ENCODE data around the gene IQCK. TPM values are rescaled to one million over a fixed set of nuclear protein-coding genes. Genes with fewer than 3 reads are reported as not detected.
"Not testable (repeated sequence)": the region's sequence is repeated elsewhere in the genome, so short reads cannot be mapped to it uniquely, and the experiment has no call there.

IQCK gene
- total RNA-seq, 2 donors from 2014 or later, result 7.9 to 9.5 TPM

- no peak for DNase-seq (ENCODE audit: low spot score)
- intact Hi-C loops (cut with DNase I), result no loop called here
These were observed 6.4 kb upstream of the IQCK start for GRCh38 chr16:19711643-19712042.

DNA sequence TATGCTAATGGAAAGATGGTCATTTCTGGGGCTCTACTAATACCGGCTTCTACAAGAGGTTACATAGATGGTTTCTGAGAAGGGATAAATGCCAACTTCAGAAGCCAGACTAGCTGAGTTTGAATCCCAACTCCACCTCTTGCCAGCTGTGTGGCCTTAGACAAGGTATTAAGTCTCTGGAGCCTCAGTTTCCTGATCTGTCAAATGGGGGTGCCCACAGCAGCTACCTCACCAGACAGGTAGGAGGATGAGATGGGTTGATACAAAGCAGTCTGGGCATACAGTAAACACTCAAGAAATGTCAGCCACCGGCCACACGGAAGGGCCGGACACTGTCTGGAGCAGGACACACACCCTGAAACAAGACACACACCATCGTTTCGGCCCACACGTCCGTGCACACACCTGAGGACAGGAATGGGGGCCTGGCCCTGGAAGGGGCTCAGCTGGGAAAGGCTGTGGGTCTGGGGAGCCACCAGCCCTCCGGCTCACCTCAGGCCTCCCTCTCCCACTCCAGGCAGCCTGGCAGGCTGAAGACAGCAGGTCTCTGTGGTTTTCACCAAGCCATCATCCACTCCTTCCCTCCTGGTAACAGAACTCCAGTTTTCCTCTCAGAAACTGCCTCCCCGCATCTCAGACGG lies 5.5 kb upstream of the IQCK start:
- intact Hi-C loops (cut with DNase I), result no loop called here
- no peak for DNase-seq (ENCODE audit: low spot score)

DNA sequence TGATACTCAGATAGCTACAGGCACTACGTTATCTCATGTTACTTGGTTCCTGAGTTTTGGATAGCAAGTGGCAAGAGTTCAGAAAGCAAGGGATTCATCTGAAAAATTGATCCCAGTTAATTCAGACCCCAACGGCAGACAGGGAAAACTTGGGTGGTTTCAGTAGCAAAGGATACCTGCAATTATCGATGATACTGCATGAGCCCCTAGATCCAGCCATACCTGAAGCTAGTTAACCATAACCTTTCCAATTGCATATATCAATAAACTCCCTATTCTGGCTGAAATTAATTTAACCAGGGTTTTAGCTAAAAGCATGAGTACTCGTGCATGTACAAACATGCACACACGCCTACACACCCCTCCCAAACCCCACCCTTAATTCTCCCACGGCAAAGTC lies 4.4 kb upstream of the IQCK start:
- DNase-seq (ENCODE audit: low spot score), result no peak
- intact Hi-C loops (cut with DNase I), result no loop called here

GRCh38 chr16:19715566-19715965 lies 2.5 kb upstream of the IQCK start:
- intact Hi-C loops (cut with DNase I), result no loop called here
- DNase-seq (ENCODE audit: low spot score), result no peak

GRCh38 chr16:19716183-19716582 lies 1.9 kb upstream of the IQCK start:
- intact Hi-C loops (cut with DNase I), result no loop called here

GRCh38 chr16:19716728-19717127 lies 1.3 kb upstream of the IQCK start:
- DNase-seq (ENCODE audit: low spot score); intact Hi-C loops (cut with DNase I): not testable (repeated sequence)

More at GRCh38 chr16:19716183-19716582, 1.9 kb upstream of the IQCK start:
- DNase-seq (ENCODE audit: low spot score), result no peak

DNA sequence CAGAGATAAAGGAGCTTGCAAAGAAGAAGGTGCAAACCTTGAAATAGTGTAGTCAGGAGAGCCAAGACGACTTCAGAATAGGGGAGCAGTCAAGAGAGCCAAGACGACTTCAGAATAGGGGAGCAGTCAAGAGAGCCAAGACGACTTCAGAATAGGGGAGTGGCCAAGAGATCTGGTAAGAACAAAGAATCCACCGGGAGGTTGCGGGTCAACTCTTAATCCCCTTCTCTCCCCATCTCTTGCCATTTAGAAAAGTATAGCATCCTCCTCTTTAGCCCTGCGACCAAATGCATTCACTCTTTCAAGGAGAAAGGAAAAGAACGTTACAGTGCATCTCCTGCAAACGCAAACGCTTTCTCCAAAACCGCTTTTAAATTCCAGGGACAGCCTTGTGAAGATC lies 757 bp upstream of the IQCK start:
- DNase-seq (ENCODE audit: low spot score), result no peak
- intact Hi-C loops (cut with DNase I), result no loop called here

GRCh38 chr16:19718624-19718965 lies 524 bp downstream of the IQCK start:
- DNase-seq (ENCODE audit: low spot score), result no peak
- intact Hi-C loops (cut with DNase I), result loop anchor here in 1 of 2 donors (2.0 kb wide), 1 partner anchor 164 kb away; no protein-coding TSS in a partner anchor

GRCh38 chr16:19722269-19722952 lies 4.3 kb downstream of the IQCK start:
- intact Hi-C loops (cut with DNase I), result no loop called here
- DNase-seq (ENCODE audit: low spot score), result no peak

DNA sequence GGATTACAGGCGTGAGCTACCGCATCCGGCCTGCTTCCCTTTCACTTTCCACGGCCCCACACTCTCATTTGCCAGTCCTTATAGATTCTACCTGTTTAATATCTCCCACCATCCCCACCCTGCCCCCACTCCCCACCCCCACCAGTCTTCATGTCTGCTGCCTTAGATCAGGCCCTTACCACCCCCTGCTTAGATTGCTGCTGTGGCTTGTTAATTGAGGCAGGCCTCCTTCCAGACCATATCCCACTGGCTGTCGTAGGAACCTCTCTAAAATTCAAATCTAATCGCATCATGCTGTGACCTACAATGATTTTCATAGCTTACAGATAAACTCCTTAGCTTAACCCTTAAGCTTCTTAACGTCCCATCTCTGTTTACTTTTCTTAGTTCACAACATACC lies 4.9 kb downstream of the IQCK start:
- intact Hi-C loops (cut with DNase I), result no loop called here
- no peak for DNase-seq (ENCODE audit: low spot score)

DNA sequence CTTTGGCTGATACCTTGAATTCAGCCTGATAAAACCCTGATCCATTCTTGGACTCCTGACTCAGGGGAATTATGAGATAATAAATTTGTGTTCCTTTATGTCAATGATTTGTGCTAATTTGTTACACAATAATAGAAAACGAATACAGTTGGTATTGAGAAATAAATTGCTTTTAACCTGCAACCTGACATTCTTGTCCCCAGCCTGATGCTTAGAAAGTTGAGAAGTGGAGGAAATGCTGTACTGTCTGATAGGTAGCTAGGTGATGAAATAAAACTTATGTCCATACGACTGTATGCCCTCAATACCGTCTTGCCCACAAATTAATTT lies 10.5 kb downstream of the IQCK start:
- no peak for DNase-seq (ENCODE audit: low spot score)
- intact Hi-C loops (cut with DNase I), result no loop called here

GRCh38 chr16:19733551-19733950 lies 15.5 kb downstream of the IQCK start:
- intact Hi-C loops (cut with DNase I), result no loop called here

GRCh38 chr16:19735074-19735867 lies 17.2 kb downstream of the IQCK start:
- no peak for DNase-seq (ENCODE audit: low spot score)
- intact Hi-C loops (cut with DNase I), result no loop called here

More at GRCh38 chr16:19733551-19733950, 15.5 kb downstream of the IQCK start:
- no peak for DNase-seq (ENCODE audit: low spot score)

DNA sequence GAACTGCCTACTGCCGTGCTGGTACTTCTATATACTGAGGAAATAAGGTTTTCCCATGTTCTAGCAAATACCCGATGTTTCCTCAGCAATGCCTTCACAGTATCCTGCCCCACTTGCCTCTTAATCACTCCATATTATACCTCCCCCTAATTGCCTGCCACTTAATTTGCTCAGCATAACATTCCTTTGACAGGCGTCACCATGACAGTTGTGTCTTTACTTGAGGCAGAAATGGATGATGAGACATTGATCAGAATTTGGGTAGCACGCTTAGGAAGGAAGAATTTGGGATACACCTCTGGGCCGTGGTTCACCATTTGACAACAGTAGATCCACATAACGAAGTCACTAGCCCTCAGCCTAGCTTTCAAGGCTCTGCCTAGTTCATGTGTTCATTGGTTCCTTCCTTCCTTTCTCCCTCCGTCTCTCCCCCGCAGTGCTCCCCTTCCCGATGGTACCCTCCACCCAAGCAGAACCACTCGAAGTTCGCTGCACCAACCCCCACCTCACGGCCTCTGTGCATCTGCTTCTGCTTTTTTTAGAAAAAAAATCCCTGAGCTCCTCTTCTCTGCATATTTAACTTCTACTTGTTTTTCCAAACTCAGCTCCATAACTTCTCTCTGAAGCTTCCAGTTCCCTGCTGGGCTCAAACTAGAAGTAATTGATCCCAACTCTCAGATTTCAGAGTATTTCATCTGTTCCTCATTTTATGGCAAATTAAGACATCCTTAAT lies 19.4 kb downstream of the IQCK start:
- no peak for DNase-seq (ENCODE audit: low spot score)
- intact Hi-C loops (cut with DNase I), result no loop called here

DNA sequence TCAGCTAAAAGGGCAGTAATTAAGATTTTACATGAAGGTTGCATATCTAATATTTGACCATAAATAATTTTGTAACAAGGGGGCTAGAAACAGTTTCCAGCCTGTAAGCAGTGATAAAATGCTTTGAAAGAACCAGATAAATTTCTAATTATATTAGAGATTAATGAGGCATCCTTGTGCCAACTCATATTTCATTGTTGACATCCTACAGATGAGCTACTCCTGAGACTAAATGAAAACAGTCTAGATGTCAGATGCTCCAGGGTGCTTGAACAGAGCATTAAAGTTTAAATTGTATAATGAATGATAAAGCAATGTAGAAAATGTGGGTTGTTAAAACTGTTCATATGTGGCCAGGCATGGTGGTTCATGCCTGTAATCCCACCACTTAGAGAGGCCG lies 23.3 kb downstream of the IQCK start:
- intact Hi-C loops (cut with DNase I), result no loop called here
- no peak for DNase-seq (ENCODE audit: low spot score)

- intact Hi-C loops (cut with DNase I), result no loop called here
- DNase-seq (ENCODE audit: low spot score), result no peak
These were observed 25.7 kb downstream of the IQCK start for GRCh38 chr16:19743816-19744159.

DNA sequence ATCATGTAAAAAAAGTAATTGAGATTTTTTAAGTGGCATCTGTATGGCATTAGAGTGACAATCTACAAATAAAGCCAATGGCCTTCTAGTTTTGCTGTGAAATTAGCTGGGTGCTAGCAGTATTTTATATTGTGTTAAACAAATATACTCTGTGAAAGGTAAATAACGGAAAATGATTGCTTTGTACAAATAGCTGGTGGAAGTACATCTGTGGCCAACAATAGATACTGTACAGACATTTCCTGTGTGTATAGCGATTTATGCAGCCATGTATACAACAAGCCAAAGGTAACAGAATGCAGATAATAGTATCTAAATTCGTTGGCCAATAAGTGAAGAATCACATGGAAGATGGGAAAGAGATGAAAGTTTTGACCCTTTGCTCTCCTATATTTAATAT lies 26.6 kb downstream of the IQCK start:
- no peak for DNase-seq (ENCODE audit: low spot score)
- intact Hi-C loops (cut with DNase I), result no loop called here

DNA sequence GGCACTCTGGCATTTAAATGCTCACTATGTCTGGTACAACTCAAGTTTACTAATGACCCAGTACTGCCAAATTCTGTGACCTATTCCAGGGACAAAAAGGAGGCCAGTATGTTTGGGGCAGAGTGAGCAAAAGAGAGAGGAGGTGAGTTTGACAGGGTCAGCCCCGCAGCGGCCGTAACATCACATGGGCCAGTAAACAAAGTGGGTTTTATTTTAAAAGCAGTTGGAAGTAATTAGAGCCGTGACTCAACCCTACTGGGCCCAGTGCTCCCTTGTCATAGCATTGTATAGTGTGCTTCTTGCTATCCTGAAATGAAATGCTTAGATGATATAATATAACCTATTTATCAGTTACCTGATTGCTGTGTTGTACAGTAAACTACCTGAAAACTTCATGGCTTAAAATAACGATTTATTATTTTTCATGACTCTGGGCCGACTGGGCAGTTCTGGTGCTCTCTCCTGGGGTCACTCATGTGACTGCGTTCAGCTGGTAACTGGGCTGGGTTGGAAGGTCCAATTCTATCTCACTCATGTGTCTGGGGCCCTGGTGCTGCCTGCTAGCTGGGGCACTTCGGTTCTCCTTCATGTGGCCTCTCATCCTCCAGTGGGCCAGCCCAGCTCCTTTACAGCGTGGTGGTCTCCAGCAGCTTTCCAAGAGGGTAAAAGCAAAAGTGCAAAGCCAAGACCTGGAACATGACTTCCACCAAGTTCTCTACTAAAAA lies 27.4 kb downstream of the IQCK start:
- intact Hi-C loops (cut with DNase I), result no loop called here
- no peak for DNase-seq (ENCODE audit: low spot score)

DNA sequence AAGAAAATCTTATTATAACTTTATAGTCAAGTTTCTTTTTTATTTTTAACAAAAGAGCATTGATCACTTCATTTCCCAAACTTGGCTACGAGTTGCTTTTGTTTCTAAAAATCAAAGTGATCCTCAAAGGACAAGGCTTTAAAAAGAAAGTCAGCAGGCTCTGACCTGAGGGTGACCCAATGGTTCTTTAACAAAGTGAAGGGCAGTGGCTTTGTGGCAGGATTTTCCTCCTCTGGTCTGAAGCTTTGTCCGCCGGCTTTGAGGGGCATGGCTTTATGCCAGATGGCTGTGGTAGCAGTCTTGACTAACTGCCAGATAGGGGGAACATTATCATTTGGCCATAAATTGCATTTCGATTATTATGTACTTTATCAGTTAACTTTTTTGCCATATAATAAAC lies 28.5 kb downstream of the IQCK start:
- DNase-seq (ENCODE audit: low spot score), result no peak
- intact Hi-C loops (cut with DNase I), result no loop called here
